Measurements from ENCODE around the gene TEX13B. TPM values are rescaled to one million over a fixed set of nuclear protein-coding genes. Genes with fewer than 3 reads are reported as not detected.

TEX13B gene, protein sequence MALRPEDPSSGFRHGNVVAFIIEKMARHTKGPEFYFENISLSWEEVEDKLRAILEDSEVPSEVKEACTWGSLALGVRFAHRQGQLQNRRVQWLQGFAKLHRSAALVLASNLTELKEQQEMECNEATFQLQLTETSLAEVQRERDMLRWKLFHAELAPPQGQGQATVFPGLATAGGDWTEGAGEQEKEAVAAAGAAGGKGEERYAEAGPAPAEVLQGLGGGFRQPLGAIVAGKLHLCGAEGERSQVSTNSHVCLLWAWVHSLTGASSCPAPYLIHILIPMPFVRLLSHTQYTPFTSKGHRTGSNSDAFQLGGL
- total RNA-seq (2022; extraction: Qiagen RNA extraction) = 0.08 TPM in 1 of 5 replicates, not detected in the others

DNA sequence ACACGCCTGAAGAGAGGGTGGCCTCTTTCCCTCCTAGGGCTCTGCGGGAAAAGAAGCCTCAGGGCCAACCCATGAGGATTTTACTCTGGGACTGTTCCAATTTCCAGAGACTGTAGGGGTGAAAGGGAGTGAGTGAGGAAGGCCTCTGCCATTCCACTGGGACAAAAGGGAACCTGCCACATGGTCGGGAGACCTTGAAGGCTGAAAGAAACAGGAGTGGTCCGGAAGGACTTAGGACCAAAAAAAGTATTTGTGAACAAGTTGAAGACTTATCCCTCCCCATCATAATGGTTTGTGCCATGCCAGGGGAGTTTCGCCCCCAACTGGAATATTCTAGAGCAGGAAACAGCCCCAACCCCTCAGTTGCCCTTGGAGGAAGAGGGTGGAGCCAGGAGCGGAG lies at the start of gene TEX13B:
Gene TEX13B (minus strand): TSS at position 15 of the 400 bp plus-strand sequence. CDS start 243 bp downstream, outside the sequence.

Other genes with a start within 250 kb of the TEX13B start
- gene TSC22D3, start 206.6 kb downstream of the TEX13B start, total RNA-seq (2022; extraction: Qiagen RNA extraction) = 210 to 273 TPM (median 236 TPM) in 5 replicates
- not detected in 5 replicates for gene NCBP2L, start 204.6 kb downstream of the TEX13B start, total RNA-seq (2022; extraction: Qiagen RNA extraction)
- 6.8 to 11.1 TPM (median 9.5 TPM) in 5 replicates for gene MID2, start 156.5 kb downstream of the TEX13B start, total RNA-seq (2022; extraction: Qiagen RNA extraction)
- 0.12 to 0.75 TPM (median 0.30 TPM) in 5 replicates for gene VSIG1, start 62.7 kb upstream of the TEX13B start, total RNA-seq (2022; extraction: Qiagen RNA extraction)
- 65.1 to 76.5 TPM (median 70.4 TPM) in 5 replicates for gene PSMD10, start 109.2 kb upstream of the TEX13B start, total RNA-seq (2022; extraction: Qiagen RNA extraction)
- 7.4 to 9.3 TPM (median 7.7 TPM) in 5 replicates for gene ATG4A, start 109.4 kb upstream of the TEX13B start, total RNA-seq (2022; extraction: Qiagen RNA extraction)